Nephron (organoid): ENCODE data around the gene SMPD3.

ENCODE experiments used
- H3K27ac Mint-ChIP-seq, 3 experiments: 2 replicates each; pipeline ENCODE4 v1.8.0; 2020; ENCODE audit warnings: mixed read lengths in 3 of 3, mild to moderate bottlenecking in 2 of 3, moderate library complexity in 1 of 3
- H3K27me3 Mint-ChIP-seq: 2 replicates; pipeline ENCODE4 v1.8.0; 2021; ENCODE audit warnings: low read depth, mild to moderate bottlenecking, moderate library complexity, mixed read lengths
- H3K36me3 Mint-ChIP-seq: 2 replicates; pipeline ENCODE4 v1.8.0; 2020; ENCODE audit warnings: low read depth, mixed read lengths
- H3K4me1 Mint-ChIP-seq: 2 replicates; pipeline ENCODE4 v1.8.0; 2020; ENCODE audit warnings: mixed read lengths
- H3K4me3 Mint-ChIP-seq, 3 experiments: 2 replicates each; pipeline ENCODE4 v1.8.0; 2020; ENCODE audit warnings: mild to moderate bottlenecking in 3 of 3, mixed read lengths in 3 of 3, moderate library complexity in 2 of 3
- H3K9me3 Mint-ChIP-seq: 2 replicates; pipeline ENCODE4 v1.8.0; 2020; ENCODE audit warnings: mixed read lengths
- TF ChIP-seq, protein P1 (sequence below), 3 experiments: fragments of 200-600 bp; sonication (generic); IDR thresholded peaks; one replicate each; pipeline ENCODE4 v1.5.0; 2021; ENCODE audit warnings: antibody characterized with exemption in 3 of 3; ENCODE audit not compliant: unreplicated experiment in 3 of 3

The SMPD3 gene

DNA sequence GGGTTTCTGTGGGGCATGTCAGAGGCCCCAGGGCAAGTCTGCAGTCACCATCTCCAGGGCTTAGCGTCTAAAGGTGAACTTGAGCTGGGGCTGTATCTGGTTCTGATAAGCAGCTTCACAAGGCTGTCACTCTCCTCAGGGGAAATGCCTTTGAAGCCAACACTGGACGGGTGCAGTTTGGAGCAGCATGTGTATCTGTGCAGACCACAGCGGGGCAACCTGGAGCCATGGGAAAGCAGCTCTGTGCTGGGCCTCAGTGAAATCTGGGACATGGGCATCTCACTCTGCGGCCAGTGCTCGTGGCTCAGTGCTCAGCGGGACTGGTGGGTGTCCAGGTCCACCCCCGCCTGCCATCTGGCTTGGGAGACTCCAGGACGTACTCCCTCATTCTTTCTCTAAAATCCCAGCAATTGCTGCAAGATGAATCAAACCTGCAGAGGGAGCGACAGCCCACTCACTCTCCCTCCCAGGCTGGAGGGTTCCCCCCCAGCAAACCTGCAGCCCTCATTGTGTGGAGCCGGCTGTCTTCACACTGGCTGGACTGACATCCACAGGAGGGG, 74.0 kb downstream of the SMPD3 start:
- Mint-ChIP-seq H3K27me3 (peaks cover 16% of the 10 kb centered on the region), H3K9me3 (no peaks in the 10 kb centered on the region), H3K27ac (no peak overlapping the region), H3K36me3 (no peaks in the 10 kb centered on the region), H3K4me1 (no peaks in the 10 kb centered on the region), H3K4me3 (no peak overlapping the region)
- TF ChIP-seq, protein P1, sequence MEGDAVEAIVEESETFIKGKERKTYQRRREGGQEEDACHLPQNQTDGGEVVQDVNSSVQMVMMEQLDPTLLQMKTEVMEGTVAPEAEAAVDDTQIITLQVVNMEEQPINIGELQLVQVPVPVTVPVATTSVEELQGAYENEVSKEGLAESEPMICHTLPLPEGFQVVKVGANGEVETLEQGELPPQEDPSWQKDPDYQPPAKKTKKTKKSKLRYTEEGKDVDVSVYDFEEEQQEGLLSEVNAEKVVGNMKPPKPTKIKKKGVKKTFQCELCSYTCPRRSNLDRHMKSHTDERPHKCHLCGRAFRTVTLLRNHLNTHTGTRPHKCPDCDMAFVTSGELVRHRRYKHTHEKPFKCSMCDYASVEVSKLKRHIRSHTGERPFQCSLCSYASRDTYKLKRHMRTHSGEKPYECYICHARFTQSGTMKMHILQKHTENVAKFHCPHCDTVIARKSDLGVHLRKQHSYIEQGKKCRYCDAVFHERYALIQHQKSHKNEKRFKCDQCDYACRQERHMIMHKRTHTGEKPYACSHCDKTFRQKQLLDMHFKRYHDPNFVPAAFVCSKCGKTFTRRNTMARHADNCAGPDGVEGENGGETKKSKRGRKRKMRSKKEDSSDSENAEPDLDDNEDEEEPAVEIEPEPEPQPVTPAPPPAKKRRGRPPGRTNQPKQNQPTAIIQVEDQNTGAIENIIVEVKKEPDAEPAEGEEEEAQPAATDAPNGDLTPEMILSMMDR (IDR thresholded peaks at IDR 0.05; ENCODE audit: unreplicated experiment in 3 of 3), result no peak

DNA sequence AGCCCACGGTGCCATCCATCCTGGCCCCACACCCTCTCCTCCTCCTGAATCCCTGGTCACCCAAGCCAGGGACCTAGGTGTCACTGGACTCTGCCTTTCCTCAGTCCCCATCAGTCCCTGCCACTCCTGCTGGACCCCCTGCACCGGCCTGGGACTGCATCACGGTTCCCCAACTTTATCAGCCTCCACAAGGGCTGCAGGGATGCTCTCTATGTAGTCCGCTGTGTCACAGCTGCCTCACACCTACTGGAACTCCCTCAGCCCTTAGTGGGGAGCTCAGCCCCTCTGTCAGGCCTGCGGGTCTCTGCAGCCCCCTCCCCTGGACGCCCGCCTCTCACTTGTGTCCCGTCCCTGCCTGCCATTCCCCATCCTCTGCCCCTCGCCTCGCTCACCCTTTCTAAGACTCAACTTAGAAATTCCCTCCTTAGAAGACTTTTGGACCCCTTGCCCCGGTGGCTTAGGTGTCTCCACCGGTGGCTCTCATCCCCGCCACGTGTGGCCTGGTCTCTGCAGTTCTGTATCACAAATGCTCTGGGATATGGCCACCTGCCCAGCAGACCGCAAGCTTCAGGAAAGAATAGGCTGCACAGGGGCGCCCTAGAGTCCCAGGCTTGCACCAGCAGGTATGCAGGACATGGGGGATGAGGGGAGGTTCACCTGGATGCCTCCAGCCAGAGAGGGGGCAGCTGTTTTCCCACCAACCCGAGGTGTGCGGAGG, 74.6 kb downstream of the SMPD3 start:
- Mint-ChIP-seq H3K27me3 (peaks cover 11% of the 10 kb centered on the region), H3K27ac (no peak overlapping the region), H3K4me3 (no peak overlapping the region), H3K4me1 (no peaks in the 10 kb centered on the region), H3K36me3 (no peaks in the 10 kb centered on the region), H3K9me3 (no peaks in the 10 kb centered on the region)
- TF ChIP-seq, protein P1 (IDR thresholded peaks at IDR 0.05; ENCODE audit: unreplicated experiment in 3 of 3), result no peak

DNA sequence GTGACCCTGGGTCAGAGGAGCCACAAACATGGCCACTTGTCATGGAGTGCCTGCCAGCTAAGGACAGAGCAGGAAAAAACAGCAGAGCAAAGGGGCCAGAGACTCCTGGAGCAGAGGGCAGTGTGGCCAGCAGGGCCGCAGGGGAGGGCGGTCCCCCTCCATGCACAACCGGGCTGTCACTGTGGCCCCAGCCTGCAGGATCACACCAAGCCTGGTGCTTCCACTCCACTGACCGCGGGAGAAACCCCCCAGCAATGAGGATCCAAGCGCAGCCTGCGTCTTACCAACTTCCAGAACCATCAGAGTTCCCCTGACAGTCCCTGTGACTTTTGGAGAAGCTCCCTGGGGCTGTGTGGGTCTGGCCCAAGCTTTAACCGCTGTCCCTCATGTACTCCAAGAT, 75.5 kb downstream of the SMPD3 start:
- Mint-ChIP-seq H3K4me3 (no peak overlapping the region), H3K27ac (no peak overlapping the region), H3K36me3 (no peaks in the 10 kb centered on the region), H3K27me3 (peaks cover 11% of the 10 kb centered on the region), H3K9me3 (no peaks in the 10 kb centered on the region), H3K4me1 (no peaks in the 10 kb centered on the region)
- TF ChIP-seq, protein P1 (IDR thresholded peaks at IDR 0.05; ENCODE audit: unreplicated experiment in 3 of 3), result no peak

DNA sequence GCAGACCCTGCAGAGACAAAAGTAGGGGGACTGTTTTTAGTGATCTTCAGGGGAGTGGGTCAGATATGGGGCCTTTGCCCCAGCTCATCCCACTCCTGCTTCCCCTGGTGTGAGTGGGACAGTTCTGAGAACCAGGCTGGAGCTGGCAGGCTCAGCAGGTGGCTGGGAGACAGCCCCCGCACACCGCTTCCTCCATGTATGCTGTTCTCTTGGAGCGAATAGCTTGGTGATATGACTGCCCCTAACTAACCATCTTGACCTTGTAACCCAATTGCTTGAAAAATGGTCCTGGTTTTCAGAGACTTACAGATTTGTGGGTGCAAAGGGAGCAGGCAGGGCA, 76.0 kb downstream of the SMPD3 start:
- Mint-ChIP-seq H3K36me3 (no peaks in the 10 kb centered on the region), H3K27me3 (peaks cover 11% of the 10 kb centered on the region), H3K4me1 (no peaks in the 10 kb centered on the region), H3K27ac (no peak overlapping the region), H3K9me3 (no peaks in the 10 kb centered on the region), H3K4me3 (no peak overlapping the region)
- TF ChIP-seq, protein P1 (IDR thresholded peaks at IDR 0.05; ENCODE audit: unreplicated experiment in 3 of 3), result no peak

DNA sequence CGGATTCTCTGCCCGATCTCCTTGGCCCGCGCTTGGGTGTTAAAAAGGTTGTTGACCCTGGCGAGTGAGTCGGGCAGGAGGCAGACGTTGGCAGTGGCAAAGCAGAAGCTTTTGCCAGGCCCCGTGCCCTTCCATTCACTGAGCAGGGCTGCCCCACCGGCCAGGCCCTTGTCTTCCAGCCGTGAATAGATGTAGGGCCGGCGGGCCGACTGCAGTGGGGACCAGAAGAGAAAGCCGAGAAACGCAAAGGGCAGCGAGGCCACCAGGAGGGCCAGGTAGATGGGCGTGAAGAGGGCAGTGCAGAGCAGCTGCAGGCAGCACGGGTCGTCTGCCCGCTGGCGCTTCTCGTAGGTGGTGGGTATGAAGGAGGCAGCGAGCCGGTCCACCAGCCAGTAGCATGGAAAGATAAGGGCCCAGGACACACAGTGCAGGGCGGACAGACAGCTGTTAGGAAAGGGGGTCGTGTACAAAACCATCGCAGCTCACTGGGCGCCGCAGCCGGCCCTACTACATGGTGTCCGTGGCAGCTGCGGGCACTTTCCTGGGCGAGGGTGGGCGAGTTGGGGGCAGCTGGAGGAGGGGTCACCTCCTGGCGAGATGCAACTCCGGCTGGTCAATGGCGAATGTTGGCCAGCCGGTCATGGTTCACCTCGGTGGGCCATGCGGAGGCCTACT, 76.5 kb downstream of the SMPD3 start:
- Mint-ChIP-seq H3K9me3 (no peaks in the 10 kb centered on the region), H3K27me3 (peaks cover 11% of the 10 kb centered on the region), H3K36me3 (no peaks in the 10 kb centered on the region), H3K27ac (no peak overlapping the region), H3K4me1 (no peaks in the 10 kb centered on the region), H3K4me3 (no peak overlapping the region)
- TF ChIP-seq, protein P1 (IDR thresholded peaks at IDR 0.05; ENCODE audit: unreplicated experiment in 3 of 3), result no peak
